ENCODE measurements around the gene SLC6A8.

GRCh38 chrX:153662266-153662665, 25.5 kb upstream of the SLC6A8 start:
- TF ChIP-seq CTCF (IDR thresholded peaks at IDR 0.05) (peak; percentile 48), EZH2 (IDR thresholded peaks at IDR 0.05; ENCODE audit: borderline replicate concordance, insufficient read depth, low read depth, low read length, poor library complexity, severe bottlenecking) (no peak)

Measured in B cell (primary cell).